GM18907 (cell line): ENCODE results near the gene DNAJB14.
A peak's percentile ranks its signal among the peaks of the same experiment; 100 is the strongest.
"Not testable (repeated sequence)": the region's sequence is repeated elsewhere in the genome, so short reads cannot be mapped to it uniquely, and the experiment has no call there.

Source experiments
- ATAC-seq: cut with Tn5 transposase; IDR thresholded peaks from one replicate; pipeline ENCODE4 v1.9.1; 2021; ENCODE audit warnings: mild to moderate bottlenecking, moderate library complexity; ENCODE audit not compliant: unreplicated experiment

The DNAJB14 gene

GRCh38 chr4:99946356-99947189 is at the start of gene DNAJB14:
DNAJB14 (minus strand) TSS chr4:99946618; CDS start chr4:99946571, 47 bp downstream.
- peak; percentile 43 for ATAC-seq

- no peak for ATAC-seq
Measured at GRCh38 chr4:99991741-99992140, 45.3 kb upstream of the DNAJB14 start.

- no peak for ATAC-seq
Measured at GRCh38 chr4:99987681-99988080, 41.3 kb upstream of the DNAJB14 start.

- no peak for ATAC-seq
Measured at GRCh38 chr4:99986792-99987191, 40.4 kb upstream of the DNAJB14 start.

GRCh38 chr4:99983289-99983943 is 37.0 kb upstream of the DNAJB14 start:
- ATAC-seq = no peak

GRCh38 chr4:99979872-99980271 is 33.5 kb upstream of the DNAJB14 start:
- no peak for ATAC-seq

- ATAC-seq = no peak
Measured at GRCh38 chr4:99971453-99972111, 25.2 kb upstream of the DNAJB14 start.

GRCh38 chr4:99968330-99968729 is 21.9 kb upstream of the DNAJB14 start:
- ATAC-seq = no peak

- ATAC-seq = no peak
Measured at GRCh38 chr4:99966692-99967091, 20.3 kb upstream of the DNAJB14 start.

GRCh38 chr4:99965674-99966350 is 19.4 kb upstream of the DNAJB14 start:
- ATAC-seq = no peak

- no peak for ATAC-seq
Measured at GRCh38 chr4:99965173-99965572, 18.8 kb upstream of the DNAJB14 start.

GRCh38 chr4:99961711-99962110 is 15.3 kb upstream of the DNAJB14 start:
- ATAC-seq = no peak

- ATAC-seq = no peak
Measured at GRCh38 chr4:99960648-99961047, 14.2 kb upstream of the DNAJB14 start.

- ATAC-seq = not testable (repeated sequence)
Measured at GRCh38 chr4:99958207-99958606, 11.8 kb upstream of the DNAJB14 start.

GRCh38 chr4:99950913-99951254 is 4.5 kb upstream of the DNAJB14 start:
- ATAC-seq = no peak

GRCh38 chr4:99949999-99950912 is 3.8 kb upstream of the DNAJB14 start, which contains the start of gene H2AZ1:
H2AZ1 (minus strand) TSS chr4:99950275; CDS start chr4:99950170, 105 bp downstream.
- ATAC-seq = peak; percentile 71

GRCh38 chr4:99949034-99949998 is 2.9 kb upstream of the DNAJB14 start:
- peak; percentile 34 for ATAC-seq

GRCh38 chr4:99947608-99948007 is 1.2 kb upstream of the DNAJB14 start:
- no peak for ATAC-seq

- ATAC-seq = no peak
Measured at GRCh38 chr4:99947190-99947578, 766 bp upstream of the DNAJB14 start.
